Glomerular visceral epithelial cell (primary cell): ENCODE data around the gene ZNF709.
"Not testable (repeated sequence)": the region's sequence is repeated elsewhere in the genome, so short reads cannot be mapped to it uniquely, and the experiment has no call there.

ENCODE experiments used
- DNase-seq: peaks from one replicate; pipeline ENCODE4 v3.0.0-alpha.2; 2016; ENCODE audit errors: extremely low spot score

ZNF709 gene

GRCh38 chr19:12450844-12451243 is 33.8 kb downstream of the ZNF709 start:
- DNase-seq = no peak

DNA sequence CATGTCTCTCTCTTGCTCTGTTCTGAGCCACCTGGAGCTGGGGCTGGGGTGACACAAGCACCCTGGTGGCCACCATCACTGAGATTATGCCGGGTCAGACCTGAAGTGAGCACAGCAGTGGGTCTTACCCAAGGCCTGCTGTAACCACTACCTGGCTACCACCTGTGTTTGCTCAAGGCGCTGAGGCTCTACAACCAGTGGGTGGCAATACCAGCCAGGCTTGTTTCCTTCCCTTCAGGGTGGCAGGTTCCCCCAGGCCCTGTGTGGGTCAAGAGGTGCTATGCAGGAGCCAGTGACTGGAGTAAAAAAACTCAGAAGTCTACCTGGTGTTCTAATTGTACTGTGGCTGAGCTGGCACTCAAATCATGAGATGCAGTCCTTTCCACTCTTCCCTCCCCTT is 35.8 kb downstream of the ZNF709 start:
- DNase-seq = no peak

GRCh38 chr19:12440541-12441316 is 43.9 kb downstream of the ZNF709 start, which contains the start of gene ZNF443:
Gene ZNF443, minus strand, starts transcription at chr19:12441021. Its CDS starts 107 bp downstream, at chr19:12440914.
- peak; percentile 99 for DNase-seq

DNA sequence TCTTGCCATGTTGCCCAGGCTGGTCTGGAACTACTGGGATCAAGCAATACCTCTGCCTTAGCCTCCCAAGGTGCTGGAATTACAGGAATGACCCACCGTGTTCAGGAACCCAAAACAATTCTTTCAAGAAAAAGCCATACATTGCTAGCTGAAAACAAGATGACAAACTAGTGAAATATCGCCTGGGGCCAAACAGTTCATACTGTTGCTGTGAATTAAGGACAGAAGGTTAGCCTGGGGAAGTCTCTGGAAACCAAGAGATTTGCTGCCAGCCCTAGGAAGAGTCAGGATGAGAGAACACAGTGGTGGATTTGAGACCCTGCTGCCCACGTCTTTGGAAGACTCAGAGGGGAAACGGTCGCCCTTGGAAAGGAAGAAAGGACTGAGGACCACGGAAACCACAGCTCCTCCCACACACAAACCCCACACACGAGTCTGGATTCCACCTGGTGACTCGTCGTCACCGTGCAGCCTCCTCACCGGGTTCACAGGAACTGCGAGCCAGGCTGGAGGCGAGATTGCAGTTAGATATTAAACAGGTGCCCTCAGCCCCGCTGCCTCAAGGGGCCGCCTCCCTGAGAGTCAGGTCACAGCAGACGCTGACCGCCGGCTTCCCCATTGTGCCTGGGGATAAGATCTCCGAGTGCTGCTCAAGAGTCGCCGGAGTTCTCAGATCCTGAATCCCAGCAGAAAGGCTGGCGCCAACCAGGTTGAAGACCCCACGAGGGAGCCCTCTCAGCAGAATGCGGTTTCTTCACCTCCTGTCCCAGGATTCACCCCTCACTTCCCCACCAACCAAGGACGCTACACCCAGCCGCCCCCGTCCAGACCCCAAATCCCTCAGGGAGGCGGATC is 44.7 kb downstream of the ZNF709 start:
- peak; percentile 53 for DNase-seq

DNA sequence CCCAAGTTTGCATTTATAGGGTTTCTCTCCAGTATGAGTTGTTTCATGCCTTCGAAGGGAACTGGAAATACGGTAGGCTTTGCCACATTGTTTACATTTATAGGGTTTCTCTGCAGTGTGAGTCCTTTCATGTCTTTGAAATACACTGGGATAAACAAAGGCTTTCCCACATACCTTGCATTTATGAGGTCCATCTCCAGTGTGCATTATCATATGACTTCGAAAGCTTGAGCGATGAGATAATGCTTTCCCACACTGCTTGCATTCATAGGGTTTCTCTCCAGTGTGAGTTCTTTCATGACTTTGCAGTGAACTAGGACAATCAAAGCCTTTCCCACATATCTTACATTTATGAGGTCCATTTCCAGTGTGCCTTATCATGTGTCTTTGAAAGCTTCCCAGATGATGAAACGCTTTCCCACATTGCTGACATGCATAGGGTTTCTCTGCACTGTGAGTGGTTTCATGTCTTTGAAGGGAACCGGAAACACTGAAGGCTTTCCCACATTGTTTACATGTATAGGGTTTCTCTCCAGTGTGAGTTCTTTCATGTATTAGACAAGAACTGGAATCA is 53.8 kb downstream of the ZNF709 start:
- not testable (repeated sequence) for DNase-seq

GRCh38 chr19:12425888-12426274 is 58.7 kb downstream of the ZNF709 start:
- DNase-seq = no peak

GRCh38 chr19:12425236-12425887 is 59.3 kb downstream of the ZNF709 start:
- no peak for DNase-seq

DNA sequence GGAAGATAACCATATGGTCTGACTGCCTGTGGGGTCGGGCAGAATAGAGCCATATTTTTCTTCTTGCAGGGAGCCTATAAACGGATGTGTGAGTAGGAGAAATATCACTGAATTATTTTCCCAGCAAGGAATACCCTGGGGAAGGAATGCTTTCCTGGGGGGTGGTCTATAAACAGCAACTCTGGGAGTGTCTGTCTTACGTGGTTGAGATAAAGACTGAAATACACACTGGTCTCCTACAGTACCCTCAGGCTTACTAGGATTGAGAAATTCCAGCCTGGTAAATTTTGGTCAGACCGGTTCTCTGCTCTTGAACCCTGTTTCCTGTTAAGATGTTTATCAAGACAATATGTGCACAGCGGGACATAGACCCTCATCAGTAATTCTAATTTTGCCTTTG is 67.3 kb downstream of the ZNF709 start:
- not testable (repeated sequence) for DNase-seq

- DNase-seq = no peak
These were observed 72.7 kb downstream of the ZNF709 start for GRCh38 chr19:12411893-12412292.
